Erythroblast (primary cell): ENCODE results near the gene FRAS1.
"Not testable (repeated sequence)": the region's sequence is repeated elsewhere in the genome, so short reads cannot be mapped to it uniquely, and the experiment has no call there.

ENCODE experiments used
- GATA1 ChIP-seq: IDR thresholded peaks from 2 replicates; pipeline ENCODE4 v1.6.1; 2011; ENCODE audit warnings: low read depth, mild to moderate bottlenecking, control low read depth, low read length, moderate library complexity
- POLR2A ChIP-seq: IDR thresholded peaks from 2 replicates; pipeline ENCODE4 v1.6.1; 2011; ENCODE audit warnings: mild to moderate bottlenecking, low read length

DNA sequence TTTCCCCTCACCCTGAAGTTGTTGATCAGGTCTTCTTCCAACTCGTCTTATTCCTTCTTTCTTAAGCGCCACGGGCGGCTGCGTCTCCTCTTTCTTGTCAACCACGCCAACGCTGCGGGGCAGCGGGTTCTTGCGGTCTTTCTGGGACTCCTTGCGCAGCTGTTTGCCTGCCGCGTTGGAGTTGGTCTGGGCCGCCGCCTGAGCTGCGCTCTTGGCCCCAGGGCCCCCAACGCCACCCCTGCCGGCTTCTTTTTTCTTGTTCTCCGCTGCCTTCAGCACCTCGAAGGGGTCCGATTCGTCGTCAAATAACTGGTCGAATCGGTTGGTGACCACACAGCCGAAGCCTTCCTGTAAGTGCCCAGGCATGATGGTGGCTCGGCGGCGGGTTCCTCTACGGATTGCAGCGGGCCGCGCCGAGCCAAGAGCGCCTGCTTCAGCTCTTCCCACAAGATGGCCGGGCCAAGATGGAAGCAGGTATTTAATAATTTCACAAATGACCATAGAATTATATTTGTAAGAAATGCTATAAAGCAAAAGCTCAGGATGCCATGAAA lies 124.6 kb downstream of the FRAS1 start:
- not testable (repeated sequence) for TF ChIP-seq POLR2A, GATA1
